Nephron progenitor cell (in vitro differentiated cells): Measurements from ENCODE around the gene INPP4B.

Experiments used
- DNase-seq: peaks from one replicate; pipeline ENCODE4 v3.0.0; 2021
- H3K27ac Mint-ChIP-seq: 2 replicates; pipeline ENCODE4 v1.8.0; 2021; ENCODE audit warnings: mild to moderate bottlenecking, moderate library complexity, mixed read lengths
- H3K27me3 Mint-ChIP-seq: 2 replicates; pipeline ENCODE4 v1.8.0; 2021; ENCODE audit warnings: mild to moderate bottlenecking, low read depth, mixed read lengths; ENCODE audit not compliant: poor library complexity
- H3K36me3 Mint-ChIP-seq: 2 replicates; pipeline ENCODE4 v1.8.0; 2021; ENCODE audit warnings: low read depth, mixed read lengths
- H3K4me1 Mint-ChIP-seq: 2 replicates; pipeline ENCODE4 v1.8.0; 2021; ENCODE audit warnings: mixed read lengths
- H3K4me3 Mint-ChIP-seq: 2 replicates; pipeline ENCODE4 v1.8.0; 2021; ENCODE audit warnings: mild to moderate bottlenecking, moderate library complexity, mixed read lengths
- H3K9me3 Mint-ChIP-seq: 2 replicates; pipeline ENCODE4 v1.8.0; 2021; ENCODE audit warnings: mild to moderate bottlenecking, moderate library complexity, mixed read lengths
- TF ChIP-seq, protein P1 (sequence below): fragments of 200-600 bp; sonication (generic); IDR thresholded peaks from 2 replicates; pipeline ENCODE4 v1.5.0; 2021; ENCODE audit warnings: antibody characterized with exemption

Gene INPP4B

DNA sequence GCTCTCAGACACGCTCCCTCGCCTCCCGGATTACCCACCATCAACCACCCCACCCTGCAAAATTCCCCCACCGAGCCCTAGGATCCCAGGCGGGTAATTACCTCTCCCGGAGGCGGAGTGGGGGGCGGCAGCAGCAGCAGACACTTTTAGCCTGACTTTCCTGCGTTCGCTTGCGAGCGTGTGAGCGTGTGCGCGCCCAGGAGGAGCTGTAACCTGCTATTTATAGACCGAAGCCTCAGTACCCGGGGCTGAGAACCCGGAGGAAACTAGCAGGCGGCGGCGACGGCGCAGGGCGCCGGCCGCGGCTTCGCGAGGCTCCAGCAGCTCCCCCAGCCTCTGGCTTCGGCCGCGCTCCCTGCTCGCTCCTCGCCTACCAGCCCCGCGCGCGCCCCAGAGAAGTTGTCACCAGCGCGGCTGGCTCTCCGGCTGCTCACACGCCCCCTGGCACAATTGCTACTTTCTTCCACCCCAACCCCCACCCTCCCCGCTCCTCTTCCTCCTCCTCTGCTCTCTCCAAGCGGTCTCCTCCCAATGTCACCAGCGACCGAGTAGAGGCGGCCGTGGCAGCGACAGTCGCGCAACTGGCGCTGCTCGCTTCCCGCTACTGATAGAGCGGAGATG, at the start of gene INPP4B:
Gene INPP4B, minus strand, starts transcription at position 194 of the 621 bp plus-strand sequence.
- TF ChIP-seq, protein P1, sequence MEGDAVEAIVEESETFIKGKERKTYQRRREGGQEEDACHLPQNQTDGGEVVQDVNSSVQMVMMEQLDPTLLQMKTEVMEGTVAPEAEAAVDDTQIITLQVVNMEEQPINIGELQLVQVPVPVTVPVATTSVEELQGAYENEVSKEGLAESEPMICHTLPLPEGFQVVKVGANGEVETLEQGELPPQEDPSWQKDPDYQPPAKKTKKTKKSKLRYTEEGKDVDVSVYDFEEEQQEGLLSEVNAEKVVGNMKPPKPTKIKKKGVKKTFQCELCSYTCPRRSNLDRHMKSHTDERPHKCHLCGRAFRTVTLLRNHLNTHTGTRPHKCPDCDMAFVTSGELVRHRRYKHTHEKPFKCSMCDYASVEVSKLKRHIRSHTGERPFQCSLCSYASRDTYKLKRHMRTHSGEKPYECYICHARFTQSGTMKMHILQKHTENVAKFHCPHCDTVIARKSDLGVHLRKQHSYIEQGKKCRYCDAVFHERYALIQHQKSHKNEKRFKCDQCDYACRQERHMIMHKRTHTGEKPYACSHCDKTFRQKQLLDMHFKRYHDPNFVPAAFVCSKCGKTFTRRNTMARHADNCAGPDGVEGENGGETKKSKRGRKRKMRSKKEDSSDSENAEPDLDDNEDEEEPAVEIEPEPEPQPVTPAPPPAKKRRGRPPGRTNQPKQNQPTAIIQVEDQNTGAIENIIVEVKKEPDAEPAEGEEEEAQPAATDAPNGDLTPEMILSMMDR = no peak
- Mint-ChIP-seq H3K9me3 (no peaks in the 10 kb centered on the region), H3K27ac (no peak within 1 kb of the TSS), H3K27me3 (peaks cover 67% of the 10 kb centered on the region), H3K36me3 (no peaks in the 10 kb centered on the region), H3K4me3 (peak within 1 kb of the TSS; percentile 91), H3K4me1 (peaks cover 5% of the 10 kb centered on the region)
- DNase-seq = peak; percentile 68

DNA sequence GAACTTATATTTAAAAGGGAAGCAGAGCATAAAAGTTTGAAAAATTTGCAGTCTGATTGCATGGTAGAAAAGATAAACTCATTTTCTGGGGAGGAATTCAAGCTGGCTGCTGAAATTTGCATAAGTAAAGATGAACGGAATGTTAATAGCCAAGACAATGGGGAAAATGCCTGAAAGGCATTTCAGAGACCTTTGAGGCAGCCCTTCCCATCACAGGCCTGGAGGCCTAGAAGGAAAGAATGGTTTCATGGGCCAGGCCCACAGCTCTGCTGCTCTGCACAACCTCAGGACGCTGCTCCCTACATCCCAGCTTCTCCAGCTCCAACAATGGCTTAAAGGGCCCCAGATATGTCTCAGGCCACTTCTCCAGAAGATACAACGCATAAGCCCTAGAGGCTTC, 46.9 kb upstream of the INPP4B start:
- no peak overlapping the region for H3K4me3 Mint-ChIP-seq
- peaks cover 52% of the 10 kb centered on the region for H3K9me3 Mint-ChIP-seq
- peaks cover 4% of the 10 kb centered on the region for H3K27me3 Mint-ChIP-seq
- H3K27ac Mint-ChIP-seq = no peak overlapping the region
- DNase-seq = no peak
- TF ChIP-seq, protein P1 = no peak
- no peaks in the 10 kb centered on the region for H3K4me1 Mint-ChIP-seq
- no peaks in the 10 kb centered on the region for H3K36me3 Mint-ChIP-seq

DNA sequence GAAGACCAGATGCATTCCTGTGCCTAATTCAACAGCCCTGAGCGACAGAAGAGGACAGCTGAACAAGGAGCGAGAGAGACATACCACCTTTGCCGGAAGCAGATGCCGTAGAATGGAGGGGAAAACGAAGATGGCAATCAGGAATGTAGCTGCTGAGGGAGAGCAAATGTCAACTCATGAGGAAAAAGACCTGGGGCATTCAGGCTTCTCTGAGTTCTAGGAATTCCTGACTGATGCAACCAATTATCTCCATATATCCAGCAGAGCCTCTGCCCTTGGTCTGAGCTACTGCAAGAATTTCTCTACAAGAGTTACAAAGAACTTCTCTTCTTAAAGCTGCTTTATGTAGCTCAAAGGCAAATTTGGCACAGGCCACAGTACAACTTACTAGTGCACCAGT, 40.5 kb upstream of the INPP4B start:
- Mint-ChIP-seq H3K36me3 (no peaks in the 10 kb centered on the region), H3K4me1 (no peaks in the 10 kb centered on the region), H3K27ac (no peak overlapping the region), H3K4me3 (no peak overlapping the region), H3K27me3 (no peaks in the 10 kb centered on the region), H3K9me3 (no peaks in the 10 kb centered on the region)
- DNase-seq = no peak
- TF ChIP-seq, protein P1 = no peak

DNA sequence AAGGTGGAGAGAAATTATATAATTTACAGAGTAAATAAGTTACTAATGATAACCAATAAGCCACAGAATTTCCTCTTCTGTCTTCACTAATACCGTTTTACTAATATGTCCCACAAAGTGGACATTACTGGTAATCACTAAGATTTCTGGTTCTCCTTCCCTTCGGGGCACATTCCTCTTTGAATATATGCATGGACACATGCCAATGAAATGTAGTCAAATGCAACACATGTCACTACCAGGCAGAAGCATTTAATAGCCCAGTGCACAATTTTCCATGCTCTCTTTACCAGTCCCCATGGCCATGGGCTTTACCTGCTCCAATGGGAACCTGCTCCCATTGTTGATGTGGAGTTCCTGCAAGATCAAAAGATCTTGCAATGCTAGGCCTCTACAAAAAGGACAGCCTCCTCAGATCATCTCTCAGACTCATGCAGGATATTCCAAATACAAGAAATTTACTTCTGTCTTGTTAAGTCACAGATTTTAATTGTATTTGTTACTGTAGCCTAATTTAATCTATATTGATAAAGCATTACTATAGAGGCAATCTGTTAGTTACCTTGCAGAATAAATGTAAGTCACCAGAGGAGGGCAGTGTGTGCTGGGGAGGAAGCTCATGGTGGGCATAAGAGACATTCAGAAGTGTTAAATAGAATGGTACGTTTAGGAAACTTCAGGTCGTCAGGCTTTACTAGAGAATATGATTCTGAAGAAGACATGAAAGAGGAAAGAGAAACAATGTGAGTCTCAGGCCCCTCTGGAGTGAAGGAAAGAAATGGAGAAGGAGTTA, 37.1 kb upstream of the INPP4B start:
- Mint-ChIP-seq H3K27me3 (no peaks in the 10 kb centered on the region), H3K36me3 (no peaks in the 10 kb centered on the region), H3K27ac (no peak overlapping the region), H3K9me3 (no peaks in the 10 kb centered on the region), H3K4me3 (no peak overlapping the region), H3K4me1 (no peaks in the 10 kb centered on the region)
- DNase-seq = no peak
- TF ChIP-seq, protein P1 = peak; percentile 43

DNA sequence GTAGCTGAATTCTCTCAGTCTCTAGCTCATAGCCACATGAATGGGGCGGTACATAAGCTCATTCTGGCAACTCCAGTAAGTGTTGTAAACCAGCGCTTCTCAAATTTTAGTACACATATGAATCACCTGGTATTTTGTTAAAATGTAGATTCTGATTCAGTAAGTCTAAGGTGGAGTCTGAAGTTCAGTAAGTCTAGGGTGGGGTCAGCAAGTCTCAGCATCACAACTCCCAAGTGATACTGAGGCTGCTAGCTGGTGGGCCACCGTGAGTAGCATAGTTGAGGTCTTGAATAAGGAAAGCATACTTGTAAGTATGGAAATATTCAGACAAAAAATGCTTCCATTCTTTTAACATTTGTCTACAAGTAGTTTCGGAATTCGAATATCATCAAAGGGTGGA, 36.1 kb upstream of the INPP4B start:
- TF ChIP-seq, protein P1 = no peak
- Mint-ChIP-seq H3K9me3 (peaks cover 4% of the 10 kb centered on the region), H3K4me1 (no peaks in the 10 kb centered on the region), H3K36me3 (no peaks in the 10 kb centered on the region), H3K27ac (no peak overlapping the region), H3K27me3 (no peaks in the 10 kb centered on the region), H3K4me3 (no peak overlapping the region)
- DNase-seq = no peak
